GM12878 (cell line): ENCODE results near the gene FBXW7. TPM values are rescaled to one million over a fixed set of nuclear protein-coding genes. Genes with fewer than 3 reads are reported as not detected.

ENCODE experiments used
- ATAC-seq: fragments of 200-7000 bp; cut with Tn5 transposase; 3 replicates; pipeline ENCODE4 v1.9.1; 2020; ENCODE audit warnings: mild to moderate bottlenecking, moderate library complexity
- BruUV-seq: library from RNA; stranded (reverse); fragments of 400-500 nt; replicated peaks from 2 replicates; lab custom pipeline; 2021; lab: Mats Ljungman, UMichigan
- CTCF ChIA-PET: fragments of 300-600 bp; sonication (Branson Sonifier 250); formaldehyde crosslinking; extraction: SDS; loops from one replicate; lab custom pipeline; 2021; ENCODE audit warnings: inconsistent platforms; lab: Yijun Ruan, JAX
- POLR2A ChIA-PET: fragments of 350-600 bp; formaldehyde crosslinking; extraction: SDS; loops from one replicate; lab custom pipeline; 2021; ENCODE audit warnings: inconsistent platforms; lab: Charles Lee
- RAD21 ChIA-PET: fragments of 300-600 bp; sonication (Branson Sonifier 250); formaldehyde crosslinking; loops from one replicate; lab custom pipeline; 2023; ENCODE audit warnings: antibody characterized with exemption; ENCODE audit not compliant: unreplicated experiment; lab: Charles Lee
- SMC1A ChIA-PET: fragments of 300-600 bp; sonication (Branson Sonifier 250); formaldehyde crosslinking; loops from one replicate; lab custom pipeline; 2023; ENCODE audit not compliant: unreplicated experiment, uncharacterized antibody; lab: Charles Lee
- DNase-seq: peaks from one replicate; pipeline ENCODE4 v3.0.0-alpha.2; 2011; ENCODE audit warnings: low read depth, low spot score
- FAIRE-seq: peaks from 3 replicates; lab custom pipeline; 2011; peaks lifted over from hg19 to GRCh38; lab: Jason Lieb, UNC
- H2AFZ ChIP-seq: 2 replicates; pipeline ENCODE4 v1.6.0; 2011; ENCODE audit warnings: low read depth, low read length, control low read depth; ENCODE audit not compliant: control insufficient read depth
- H3K27ac ChIP-seq: 2 replicates; pipeline ENCODE4 v1.5.1; 2011; ENCODE audit warnings: control low read depth; ENCODE audit not compliant: control insufficient read depth, insufficient read depth
- H3K27me3 ChIP-seq, 2 experiments: replicated peaks in 1 of 2; 2 replicates each; pipeline versions ENCODE4 v1.6.0 to v1.6.1; 2011; ENCODE audit warnings: low read length in 1 of 2; ENCODE audit not compliant: control insufficient read depth in 2 of 2, insufficient read depth in 2 of 2
- H3K36me3 ChIP-seq, 2 experiments: 2 replicates each; pipeline ENCODE4 v1.5.1; 2011; ENCODE audit warnings: low read length in 1 of 2; ENCODE audit not compliant: control insufficient read depth in 2 of 2, insufficient read depth in 2 of 2
- H3K4me1 ChIP-seq: 2 replicates; pipeline ENCODE4 v1.6.1; 2011; ENCODE audit warnings: mild to moderate bottlenecking, low read length, moderate library complexity, mixed read lengths; ENCODE audit not compliant: control insufficient read depth, insufficient read depth
- H3K4me2 ChIP-seq: 2 replicates; pipeline ENCODE4 v1.6.0; 2011; ENCODE audit warnings: control low read depth; ENCODE audit not compliant: control insufficient read depth, insufficient read depth
- H3K4me3 ChIP-seq: fragments of 200-600 bp; sonication (generic); 2 replicates; pipeline ENCODE4 v1.5.1; 2016
- H3K79me2 ChIP-seq: 2 replicates; pipeline ENCODE4 v1.6.0; 2011; ENCODE audit warnings: low read length; ENCODE audit not compliant: control insufficient read depth, insufficient read depth
- H3K9ac ChIP-seq: 2 replicates; pipeline ENCODE4 v1.8.0; 2011; ENCODE audit warnings: low read length, control low read depth, mixed read lengths; ENCODE audit not compliant: control insufficient read depth, insufficient read depth
- H3K9me3 ChIP-seq: replicated peaks from 3 replicates; pipeline ENCODE4 v1.5.1; 2011; ENCODE audit warnings: mild to moderate bottlenecking, low read length; ENCODE audit not compliant: control insufficient read depth, insufficient read depth
- H4K20me1 ChIP-seq: 2 replicates; pipeline ENCODE4 v1.6.0; 2011; ENCODE audit not compliant: control insufficient read depth, insufficient read depth
- BCLAF1 ChIP-seq: fragments of 450-650 bp; IDR thresholded peaks from 2 replicates; pipeline ENCODE4 v1.6.1; 2017; ENCODE audit warnings: antibody characterized with exemption, mild to moderate bottlenecking, moderate library complexity
- ETV6 ChIP-seq, 2 experiments: fragments of 450-650 bp in 1 of 2; IDR thresholded peaks in 1 of 2; conservative IDR thresholded peaks in 1 of 2; 2 replicates each; pipeline ENCODE4 v1.6.1; 2014; ENCODE audit warnings: antibody characterized with exemption in 1 of 2, borderline replicate concordance in 1 of 2, low read depth in 1 of 2, mild to moderate bottlenecking in 1 of 2, moderate library complexity in 1 of 2
- MLLT1 ChIP-seq: fragments of 450-650 bp; IDR thresholded peaks from 2 replicates; pipeline ENCODE4 v1.6.1; 2016; ENCODE audit warnings: mild to moderate bottlenecking
- MYB ChIP-seq: fragments of 150-350 bp; IDR thresholded peaks from 2 replicates; pipeline ENCODE4 v1.6.1; 2014; ENCODE audit warnings: mild to moderate bottlenecking, low read depth, low read length, borderline replicate concordance
- NBN ChIP-seq: fragments of 450-650 bp; IDR thresholded peaks from 2 replicates; pipeline ENCODE4 v1.6.1; 2016
- NRF1 ChIP-seq: conservative IDR thresholded peaks from 2 replicates; pipeline ENCODE4 v1.6.1; 2011; ENCODE audit warnings: mild to moderate bottlenecking, low read depth, low read length, improper control_type of control experiment
- PAX8 ChIP-seq: fragments of 450-650 bp; IDR thresholded peaks from 2 replicates; pipeline ENCODE4 v1.6.1; 2017; ENCODE audit warnings: mild to moderate bottlenecking, moderate library complexity
- PML ChIP-seq: IDR thresholded peaks from 2 replicates; pipeline ENCODE4 v1.6.1; 2012; ENCODE audit warnings: low read length, inconsistent platforms
- POU2F2 ChIP-seq: IDR thresholded peaks from 3 replicates; pipeline ENCODE4 v1.6.1; 2011; ENCODE audit warnings: low read depth, mild to moderate bottlenecking, low read length, borderline replicate concordance
- SIN3A ChIP-seq: IDR thresholded peaks from 2 replicates; pipeline ENCODE4 v1.6.1; 2012; ENCODE audit warnings: low read depth, low read length, improper control_type of control experiment
- SMC3 ChIP-seq: IDR thresholded peaks from 2 replicates; pipeline ENCODE4 v1.6.1; 2011; ENCODE audit warnings: low read length, improper control_type of control experiment, borderline replicate concordance
- WGBS: methylation state at CpG from one replicate; pipeline ENCODE4 v1.1.6; 2016; ENCODE audit warnings: low lambda C conversion rate; ENCODE audit not compliant: insufficient replicate concordance, insufficient coverage; ENCODE audit errors: missing lambda C conversion rate; 5-methylcytosine and 5-hydroxymethylcytosine counted together
- in situ Hi-C: fragments of 300-500 bp; cut with MboI; formaldehyde crosslinking; loops from 9 replicates; pipeline ENCODE4 v1.14.3; 2018; ENCODE audit warnings: mixed read lengths
- intact Hi-C: fragments of 100-400 bp; cut with micrococcal nuclease; formaldehyde crosslinking; loops from one replicate; pipeline ENCODE4 v1.14.2; 2022; ENCODE audit not compliant: unreplicated experiment
- polyA plus RNA-seq, 11 experiments: library from polyadenylated mRNA; depleted of rRNA in 4 of 11; unstranded in 6 of 11; stranded (reverse) in 5 of 11; fragments of >200 nt; fragmentation: Nextera tagmentation in 4 of 11; fragmentation: Illumina TruSeq in 1 of 11; extraction: Ambion mirVana in 4 of 11; extraction: Trizol in 1 of 11; gene quantifications; 1 replicate in 1 of 11; 2 replicates in 10 of 11; pipeline versions ENCODE4 v1.2.1 to v1.2.3, GENCODE V29; 2011 to 2016; ENCODE audit warnings: inconsistent platforms in 2 of 11, missing spikeins in 2 of 11, low read depth in 1 of 11
- total RNA-seq, 4 experiments: library from RNA; depleted of rRNA in 3 of 4; stranded (reverse); fragments of >200 nt in 3 of 4; fragmentation: Illumina TruSeq in 1 of 4; extraction: Trizol in 1 of 4; gene quantifications; 2 replicates each; pipeline versions ENCODE4 v1.2.1 to v1.2.3, GENCODE V29; 2013 to 2021

FBXW7 gene
- total and polyA plus RNA-seq, 10 of the 15 experiments (the other 5 are each of a cell fraction or from before 2014, with no cell fraction given), result 35.8 to 118 (median 47.2) TPM

- TF ChIP-seq ETV6 (conservative IDR thresholded peaks at IDR 0.05 in 1 of 2, IDR thresholded peaks at IDR 0.05 in 1 of 2; ENCODE audit: borderline replicate concordance in 1 of 2, low read depth in 1 of 2) (no peak), NRF1 (no peak), POU2F2 (no peak), SIN3A (0 out of 2 replicates have a peak, but pooled peaks have one; percentile 37), MYB (no peak), NBN (no peak), PAX8 (no peak), SMC3 (no peak), PML (no peak)
Observed at GRCh38 chr4:152530600-152530999, 5.3 kb downstream of the FBXW7 start (continued).

GRCh38 chr4:152529880-152530279 is 6.0 kb downstream of the FBXW7 start:
- Histone ChIP-seq H3K4me2 (peak overlapping the region; percentile 80), H3K36me3 (peaks cover 0 to 12% of the 10 kb centered on the region in 2 experiments; a peak in 2 of 4 replicates)
- no TSS peak for BruUV-seq

More at GRCh38 chr4:152529880-152530279, 6.0 kb downstream of the FBXW7 start:
- Histone ChIP-seq H3K79me2 (peaks cover 98% of the 10 kb centered on the region), H4K20me1 (no peaks in the 10 kb centered on the region), H3K4me1 (peaks cover 23% of the 10 kb centered on the region), H3K4me3 (no peak overlapping the region), H3K27me3 (no peaks in the 10 kb centered on the region), H3K9ac (no peak overlapping the region), H3K9me3 (no peaks in the 10 kb centered on the region), H2AFZ (no peak overlapping the region), H3K27ac (no peak overlapping the region)
- TF ChIP-seq MLLT1 (peak; percentile 95), BCLAF1 (no peak)
- FAIRE-seq, result no peak
- WGBS, result 94% methylated on average over 8 of the region's 8 CpGs
- intact Hi-C loops, result no loop called here
- ChIA-PET RAD21 (interaction anchor here (0.8 to 11.7 kb wide), 10 partner anchors 9 to 145 kb away, joined by 3 to 224 read pairs (median 6); no protein-coding TSS in a partner anchor), CTCF (interaction anchor here (1.1 to 11.6 kb wide), 7 partner anchors 8 to 110 kb away, joined by 3 to 146 read pairs (median 5); no protein-coding TSS in a partner anchor), POLR2A (interaction anchor here (0.6 to 11.2 kb wide), 7 partner anchors 10 to 114 kb away, joined by 3 to 228 read pairs (median 4); no protein-coding TSS in a partner anchor), SMC1A (interaction anchor here (0.6 to 12.6 kb wide), 13 partner anchors 8 to 201 kb away, joined by 3 to 231 read pairs (median 13); no protein-coding TSS in a partner anchor)
- in situ Hi-C loops, result no loop called here
- DNase-seq, result no peak
- no peak for ATAC-seq
